ENCODE results near the gene NKX6-2. TPM values are rescaled to one million over a fixed set of nuclear protein-coding genes. Genes with fewer than 3 reads are reported as not detected.
A peak's percentile ranks its signal among the peaks of the same experiment; 100 is the strongest.

The NKX6-2 gene
- total and polyA plus RNA-seq, 5 experiments from 2014 or later: 0.66 TPM; not detected in 4

GRCh38 chr10:132789659-132790148 is 3.8 kb upstream of the NKX6-2 start:
- H3K9me3 Mint-ChIP-seq: no peaks in the 10 kb centered on the region
- H3K4me1 Mint-ChIP-seq: no peaks in the 10 kb centered on the region
- POLR2A ChIA-PET: no interaction called here
- DNase-seq: no peak
- peaks cover 0 to 3% (median 0%) of the 10 kb centered on the region in 3 donors for H3K36me3 Mint-ChIP-seq
- peak overlapping the region in 1 of 10 donors; percentile 34 for H3K4me3 Mint-ChIP-seq
- ATAC-seq: no peak
- H3K27ac Mint-ChIP-seq: no peak overlapping the region
- peaks cover 0 to 22% (median 8%) of the 10 kb centered on the region in 5 donors for H3K27me3 Mint-ChIP-seq

- DNase-seq: no peak
- Mint-ChIP-seq H3K27ac (no peak overlapping the region), H3K9me3 (no peaks in the 10 kb centered on the region), H3K36me3 (peaks cover 0 to 3% (median 0%) of the 10 kb centered on the region in 3 donors), H3K4me3 (peak overlapping the region in 1 of 10 donors; percentile 5), H3K4me1 (peaks cover 0 to 2% (median under 1%) of the 10 kb centered on the region in 4 donors), H3K27me3 (peaks cover 0 to 25% (median 8%) of the 10 kb centered on the region in 5 donors)
- no peak for ATAC-seq
- POLR2A ChIA-PET: no interaction called here
Observed at GRCh38 chr10:132788831-132789219, 2.9 kb upstream of the NKX6-2 start.

GRCh38 chr10:132788180-132788830 is 2.4 kb upstream of the NKX6-2 start:
- DNase-seq: no peak
- Mint-ChIP-seq H3K9me3 (peaks cover 0 to 4% (median 0%) of the 10 kb centered on the region in 9 donors), H3K4me1 (peaks cover 0 to 4% (median under 1%) of the 10 kb centered on the region in 4 donors), H3K27ac (no peak overlapping the region), H3K27me3 (peaks cover 3 to 28% (median 8%) of the 10 kb centered on the region in 5 donors), H3K4me3 (peak overlapping the region in 1 of 10 donors; percentile 22), H3K36me3 (peaks cover 4 to 7% (median 4%) of the 10 kb centered on the region in 3 donors)
- no peak for ATAC-seq
- POLR2A ChIA-PET: no interaction called here

- Mint-ChIP-seq H3K27me3 (peaks cover under 1 to 30% (median 4%) of the 10 kb centered on the region in 5 donors), H3K36me3 (peaks cover 10 to 14% (median 11%) of the 10 kb centered on the region in 3 donors), H3K9me3 (peaks cover 0 to 6% (median 0%) of the 10 kb centered on the region in 9 donors), H3K27ac (no peak overlapping the region), H3K4me3 (no peak overlapping the region), H3K4me1 (peaks cover 0 to 4% (median under 1%) of the 10 kb centered on the region in 4 donors)
- DNase-seq (no peak), ATAC-seq (no peak)
- POLR2A ChIA-PET: no interaction called here
Observed at GRCh38 chr10:132787495-132788179, 1.7 kb upstream of the NKX6-2 start.

- POLR2A ChIA-PET: no interaction called here
- DNase-seq (no peak), ATAC-seq (no peak)
- Mint-ChIP-seq H3K9me3 (peaks cover 0 to 8% (median 0%) of the 10 kb centered on the region in 9 donors), H3K36me3 (peaks cover 11 to 20% (median 16%) of the 10 kb centered on the region in 3 donors), H3K4me1 (peaks cover 0 to 4% (median under 1%) of the 10 kb centered on the region in 4 donors), H3K27ac (no peak overlapping the region), H3K27me3 (peaks cover 0 to 30% (median 4%) of the 10 kb centered on the region in 5 donors), H3K4me3 (no peak overlapping the region)
Observed at GRCh38 chr10:132786884-132787494, 1.0 kb upstream of the NKX6-2 start.

- POLR2A ChIA-PET: no interaction called here
- no peak for DNase-seq
- H3K27ac Mint-ChIP-seq: no peak overlapping the region
- no peak for ATAC-seq
- peaks cover 0 to 4% (median under 1%) of the 10 kb centered on the region in 4 donors for H3K4me1 Mint-ChIP-seq
- peaks cover 0 to 30% (median 4%) of the 10 kb centered on the region in 5 donors for H3K27me3 Mint-ChIP-seq
- H3K4me3 Mint-ChIP-seq: peak overlapping the region in 1 of 10 donors; percentile 30
- peaks cover 0 to 8% (median 0%) of the 10 kb centered on the region in 9 donors for H3K9me3 Mint-ChIP-seq
- peaks cover 15 to 25% (median 21%) of the 10 kb centered on the region in 3 donors for H3K36me3 Mint-ChIP-seq
Observed at GRCh38 chr10:132786476-132786883, 533 bp upstream of the NKX6-2 start.

- Mint-ChIP-seq H3K36me3 (peaks cover 15 to 37% (median 30%) of the 10 kb centered on the region in 3 donors), H3K4me1 (peaks cover 0 to 4% (median under 1%) of the 10 kb centered on the region in 4 donors), H3K9me3 (peaks cover 0 to 8% (median 0%) of the 10 kb centered on the region in 9 donors), H3K27me3 (peaks cover 0 to 21% (median 4%) of the 10 kb centered on the region in 5 donors), H3K4me3 (no peak overlapping the region), H3K27ac (no peak overlapping the region)
- DNase-seq (no peak), ATAC-seq (no peak)
- POLR2A ChIA-PET: no interaction called here
Observed at GRCh38 chr10:132784866-132785722, 853 bp downstream of the NKX6-2 start.

GRCh38 chr10:132783940-132784865 is 1.7 kb downstream of the NKX6-2 start:
- peaks cover 0 to 4% (median under 1%) of the 10 kb centered on the region in 4 donors for H3K4me1 Mint-ChIP-seq
- no peak for ATAC-seq
- peaks cover 15 to 45% (median 35%) of the 10 kb centered on the region in 3 donors for H3K36me3 Mint-ChIP-seq
- no peak overlapping the region for H3K27ac Mint-ChIP-seq
- DNase-seq: no peak
- peak overlapping the region in 3 of 10 donors; percentile 38 to 56 (median 38) for H3K4me3 Mint-ChIP-seq
- H3K27me3 Mint-ChIP-seq: peaks cover 0 to 15% (median 3%) of the 10 kb centered on the region in 5 donors
- POLR2A ChIA-PET: no interaction called here
- H3K9me3 Mint-ChIP-seq: peaks cover 0 to 8% (median 0%) of the 10 kb centered on the region in 9 donors

- Mint-ChIP-seq H3K27ac (peak overlapping the region in 1 of 10 donors; percentile 30), H3K27me3 (peaks cover 0 to 12% (median 3%) of the 10 kb centered on the region in 5 donors), H3K4me3 (peak overlapping the region in 7 of 10 donors; percentile 18 to 62 (median 36)), H3K36me3 (peaks cover 15 to 50% (median 36%) of the 10 kb centered on the region in 3 donors), H3K4me1 (peaks cover 0 to 4% (median under 1%) of the 10 kb centered on the region in 4 donors), H3K9me3 (peaks cover 0 to 8% (median 0%) of the 10 kb centered on the region in 9 donors)
- no peak for DNase-seq
- ATAC-seq: no peak
- POLR2A ChIA-PET: no interaction called here
Observed at GRCh38 chr10:132783165-132783939, 2.6 kb downstream of the NKX6-2 start.

- H3K4me3 Mint-ChIP-seq: no peak overlapping the region
- H3K27ac Mint-ChIP-seq: no peak overlapping the region
- ATAC-seq (no peak), DNase-seq (no peak)
- POLR2A ChIA-PET: no interaction called here
- H3K36me3 Mint-ChIP-seq: peaks cover 15 to 62% (median 38%) of the 10 kb centered on the region in 3 donors
- peaks cover 0 to 13% (median 3%) of the 10 kb centered on the region in 5 donors for H3K27me3 Mint-ChIP-seq
- peaks cover 0 to 4% (median under 1%) of the 10 kb centered on the region in 4 donors for H3K4me1 Mint-ChIP-seq
- peaks cover 0 to 8% (median 0%) of the 10 kb centered on the region in 9 donors for H3K9me3 Mint-ChIP-seq
Observed at GRCh38 chr10:132781556-132781955, 4.4 kb downstream of the NKX6-2 start.
